22Rv1 (cell line): ENCODE data around the gene ACADL.

Experiments
- H3K27ac ChIP-seq: fragments of 450-650 bp; 2 replicates; pipeline ENCODE4 v1.5.1; 2017
- ZFX ChIP-seq: fragments of 450-650 bp; IDR thresholded peaks from 2 replicates; pipeline ENCODE4 v1.6.1; 2017; ENCODE audit warnings: antibody characterized with exemption, borderline replicate concordance
- TF ChIP-seq, protein P1 (sequence below): fragments of 450-650 bp; IDR thresholded peaks from 2 replicates; pipeline ENCODE4 v1.5.1; 2017; ENCODE audit warnings: mild to moderate bottlenecking

The ACADL gene

DNA sequence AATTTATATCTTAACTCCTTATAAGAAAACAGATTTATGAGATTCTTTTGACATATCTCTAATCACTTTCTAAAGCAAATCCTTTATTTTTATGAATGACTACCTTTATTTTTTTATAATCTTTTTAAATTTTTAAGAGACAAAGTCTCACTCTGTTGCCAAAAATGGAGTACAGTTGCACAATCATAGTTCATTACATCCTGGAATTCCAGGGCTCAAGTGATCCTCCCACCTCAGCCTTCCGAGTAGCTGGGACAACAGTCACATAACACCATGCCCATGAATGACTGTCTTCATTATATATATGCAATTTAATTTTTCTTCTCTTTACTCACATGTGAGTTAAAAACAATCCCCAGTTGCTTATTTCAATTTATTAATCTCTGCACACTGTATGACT lies 21.7 kb downstream of the ACADL start:
- H3K27ac ChIP-seq = peak overlapping the region; percentile 43
- no peak for TF ChIP-seq ZFX
- TF ChIP-seq, protein P1, sequence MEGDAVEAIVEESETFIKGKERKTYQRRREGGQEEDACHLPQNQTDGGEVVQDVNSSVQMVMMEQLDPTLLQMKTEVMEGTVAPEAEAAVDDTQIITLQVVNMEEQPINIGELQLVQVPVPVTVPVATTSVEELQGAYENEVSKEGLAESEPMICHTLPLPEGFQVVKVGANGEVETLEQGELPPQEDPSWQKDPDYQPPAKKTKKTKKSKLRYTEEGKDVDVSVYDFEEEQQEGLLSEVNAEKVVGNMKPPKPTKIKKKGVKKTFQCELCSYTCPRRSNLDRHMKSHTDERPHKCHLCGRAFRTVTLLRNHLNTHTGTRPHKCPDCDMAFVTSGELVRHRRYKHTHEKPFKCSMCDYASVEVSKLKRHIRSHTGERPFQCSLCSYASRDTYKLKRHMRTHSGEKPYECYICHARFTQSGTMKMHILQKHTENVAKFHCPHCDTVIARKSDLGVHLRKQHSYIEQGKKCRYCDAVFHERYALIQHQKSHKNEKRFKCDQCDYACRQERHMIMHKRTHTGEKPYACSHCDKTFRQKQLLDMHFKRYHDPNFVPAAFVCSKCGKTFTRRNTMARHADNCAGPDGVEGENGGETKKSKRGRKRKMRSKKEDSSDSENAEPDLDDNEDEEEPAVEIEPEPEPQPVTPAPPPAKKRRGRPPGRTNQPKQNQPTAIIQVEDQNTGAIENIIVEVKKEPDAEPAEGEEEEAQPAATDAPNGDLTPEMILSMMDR = no peak

DNA sequence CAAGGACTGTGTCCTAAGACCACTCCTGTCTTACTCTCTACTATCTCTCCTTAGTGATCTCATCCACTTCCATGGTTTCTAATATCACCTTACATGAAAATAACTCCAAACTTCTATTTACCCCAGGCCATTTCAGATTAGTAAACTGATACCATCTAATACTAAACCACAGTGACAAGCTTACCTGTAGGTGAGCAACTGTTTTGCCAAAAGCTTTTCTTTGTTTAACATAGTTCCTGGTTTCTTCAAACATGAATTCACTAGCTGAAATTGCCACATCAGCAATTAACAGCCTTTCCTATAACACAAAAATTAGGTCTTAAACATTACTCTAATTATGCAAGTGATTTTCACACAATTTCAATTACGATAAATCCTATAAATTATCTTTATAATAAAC lies 22.1 kb downstream of the ACADL start:
- TF ChIP-seq, protein P1 = no peak
- TF ChIP-seq ZFX = no peak
- peak overlapping the region; percentile 43 for H3K27ac ChIP-seq

- TF ChIP-seq, protein P1 = no peak
- TF ChIP-seq ZFX = no peak
- no peak overlapping the region for H3K27ac ChIP-seq
Measured at GRCh38 chr2:210199854-210200253, 25.4 kb downstream of the ACADL start.

DNA sequence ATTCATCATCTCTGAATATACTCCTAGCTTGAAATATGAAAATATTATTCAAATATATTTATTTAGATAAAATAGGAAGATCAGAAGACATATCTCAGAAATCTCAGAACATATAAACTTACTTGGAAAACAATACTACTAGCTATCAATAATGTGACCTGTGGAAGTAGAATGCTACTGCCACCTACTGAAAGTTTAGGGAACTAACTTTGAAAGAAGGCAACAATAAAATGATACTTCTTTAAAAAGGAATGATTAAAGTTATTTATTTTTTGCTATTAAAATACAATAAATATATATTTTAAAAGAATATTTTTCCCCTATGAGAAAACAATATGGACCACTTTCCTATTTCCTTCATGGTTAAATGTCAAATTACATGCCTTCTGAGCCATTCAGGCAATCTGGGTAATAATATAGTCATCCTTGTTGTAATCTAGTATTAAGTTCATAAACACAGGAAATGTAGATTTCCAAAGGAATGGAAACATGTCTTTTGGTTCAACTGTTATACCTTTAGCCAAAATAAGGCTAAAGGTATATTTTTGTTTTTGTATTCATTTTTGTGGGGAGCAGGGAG lies 26.0 kb downstream of the ACADL start:
- TF ChIP-seq ZFX = no peak
- TF ChIP-seq, protein P1 = peak; percentile 87
- no peak overlapping the region for H3K27ac ChIP-seq

- no peak overlapping the region for H3K27ac ChIP-seq
- TF ChIP-seq, protein P1 = no peak
- no peak for TF ChIP-seq ZFX
Measured at GRCh38 chr2:210198326-210198725, 26.9 kb downstream of the ACADL start.

DNA sequence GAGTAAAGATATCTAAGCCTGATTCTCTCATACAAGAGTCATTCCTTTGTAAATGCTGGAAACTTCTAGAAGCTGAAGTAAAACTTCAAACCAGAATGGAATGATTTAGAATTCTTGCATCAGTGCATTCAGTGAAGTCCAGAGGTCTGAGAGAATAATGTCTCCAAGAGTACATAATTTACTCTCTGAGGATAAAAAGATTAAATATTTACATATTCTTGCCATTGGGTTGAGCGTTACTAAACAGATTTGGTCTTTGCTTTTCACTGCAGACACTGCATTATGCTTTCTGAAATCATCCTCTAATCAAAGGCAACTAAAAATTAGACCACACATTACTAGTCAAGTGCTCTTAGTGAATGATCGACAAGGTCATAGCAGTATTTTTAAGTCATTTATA lies 27.5 kb downstream of the ACADL start:
- no peak overlapping the region for H3K27ac ChIP-seq
- no peak for TF ChIP-seq ZFX
- TF ChIP-seq, protein P1 = no peak

DNA sequence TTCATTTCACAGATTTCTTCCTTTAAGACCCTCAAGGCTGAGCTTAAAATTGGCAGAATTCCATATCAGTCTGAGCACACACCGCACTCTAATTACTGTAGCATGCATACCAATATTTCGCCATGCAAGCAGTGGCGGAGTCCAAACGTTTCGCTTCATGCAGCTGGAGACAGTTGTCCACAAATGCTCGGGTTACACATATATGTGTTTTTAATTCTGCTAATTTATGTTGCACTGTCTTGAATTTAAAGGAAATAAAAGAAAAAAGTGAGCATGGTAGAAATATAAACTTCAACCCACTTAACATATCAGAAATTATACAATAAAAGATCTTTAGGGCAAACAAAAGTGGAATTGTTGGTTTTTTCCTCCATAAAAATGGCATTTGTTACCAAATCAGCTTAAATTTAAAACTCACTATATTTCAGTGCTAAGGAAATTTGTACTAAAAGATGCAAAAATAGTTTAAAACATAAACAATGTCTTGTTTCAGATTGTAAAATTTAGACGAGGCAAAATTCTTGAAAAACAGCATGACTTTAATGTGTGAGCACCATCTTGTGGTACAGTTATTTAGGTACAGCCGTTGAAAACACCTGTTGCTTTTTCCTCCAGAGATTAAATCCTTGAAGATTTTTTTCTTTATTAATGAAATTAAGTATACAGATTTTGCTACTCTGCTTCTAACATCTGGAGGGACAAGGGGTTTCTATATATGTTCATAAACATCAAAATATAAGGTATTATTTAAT lies 30.0 kb downstream of the ACADL start:
- TF ChIP-seq, protein P1 = peak; percentile 79
- no peak for TF ChIP-seq ZFX
- H3K27ac ChIP-seq = no peak overlapping the region
